ENCODE measurements around the gene PEX10.

Gene PEX10

DNA sequence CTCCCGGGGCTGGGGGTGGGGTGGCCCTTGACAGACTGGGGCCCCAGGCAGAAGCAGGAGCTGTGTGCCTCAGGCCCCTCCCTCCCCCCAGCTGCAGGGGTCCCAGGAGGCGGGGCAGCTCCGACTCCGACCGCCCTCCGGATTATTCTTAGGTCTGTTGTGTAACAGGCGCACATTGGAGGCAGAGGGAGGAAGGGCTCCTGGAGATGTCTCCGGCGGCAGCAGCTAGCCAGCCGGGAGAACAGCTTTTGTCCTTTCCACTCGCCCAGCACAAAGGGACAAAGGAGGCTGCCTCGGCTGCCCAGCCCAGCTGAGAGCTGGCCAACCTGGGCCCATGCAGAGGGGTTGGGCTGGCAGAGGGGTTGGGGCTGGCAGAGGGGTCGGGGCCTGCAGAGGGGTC is 34.0 kb upstream of the PEX10 start:
- no peak for ATAC-seq (ENCODE audit: insufficient read depth, low read depth)
- Histone ChIP-seq H3K27me3 (ENCODE audit: insufficient read depth, low read length, poor library complexity) (no peaks in the 10 kb centered on the region), H3K9me3 (ENCODE audit: insufficient read depth, low read length, severe bottlenecking) (no peaks in the 10 kb centered on the region), H2AFZ (ENCODE audit: low read depth, low read length) (no peak overlapping the region), H3K36me3 (ENCODE audit: insufficient read depth, low read length) (no peaks in the 10 kb centered on the region), H3K4me3 (ENCODE audit: low read depth in 1 of 2, low read length in 2 of 2) (no peak overlapping the region), H3K4me1 (ENCODE audit: insufficient read depth, low read length) (no peaks in the 10 kb centered on the region), H4K20me1 (ENCODE audit: insufficient read depth, low read length) (peaks cover 3% of the 10 kb centered on the region; the same call in 1 of the 2 replicates), H3K4me2 (ENCODE audit: insufficient read depth, low read length) (no peak overlapping the region), H3K79me2 (ENCODE audit: insufficient read depth, low read length) (no peaks in the 10 kb centered on the region), H3K27ac (ENCODE audit: low read length) (no peak overlapping the region), H3K9ac (ENCODE audit: low read depth, low read length) (no peak overlapping the region)
- TF ChIP-seq EZH2 (IDR thresholded peaks at IDR 0.05; ENCODE audit: borderline replicate concordance, low read depth, low read length, severe bottlenecking) = no peak
- TF ChIP-seq, protein P1, sequence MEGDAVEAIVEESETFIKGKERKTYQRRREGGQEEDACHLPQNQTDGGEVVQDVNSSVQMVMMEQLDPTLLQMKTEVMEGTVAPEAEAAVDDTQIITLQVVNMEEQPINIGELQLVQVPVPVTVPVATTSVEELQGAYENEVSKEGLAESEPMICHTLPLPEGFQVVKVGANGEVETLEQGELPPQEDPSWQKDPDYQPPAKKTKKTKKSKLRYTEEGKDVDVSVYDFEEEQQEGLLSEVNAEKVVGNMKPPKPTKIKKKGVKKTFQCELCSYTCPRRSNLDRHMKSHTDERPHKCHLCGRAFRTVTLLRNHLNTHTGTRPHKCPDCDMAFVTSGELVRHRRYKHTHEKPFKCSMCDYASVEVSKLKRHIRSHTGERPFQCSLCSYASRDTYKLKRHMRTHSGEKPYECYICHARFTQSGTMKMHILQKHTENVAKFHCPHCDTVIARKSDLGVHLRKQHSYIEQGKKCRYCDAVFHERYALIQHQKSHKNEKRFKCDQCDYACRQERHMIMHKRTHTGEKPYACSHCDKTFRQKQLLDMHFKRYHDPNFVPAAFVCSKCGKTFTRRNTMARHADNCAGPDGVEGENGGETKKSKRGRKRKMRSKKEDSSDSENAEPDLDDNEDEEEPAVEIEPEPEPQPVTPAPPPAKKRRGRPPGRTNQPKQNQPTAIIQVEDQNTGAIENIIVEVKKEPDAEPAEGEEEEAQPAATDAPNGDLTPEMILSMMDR (IDR thresholded peaks at IDR 0.05; ENCODE audit: borderline replicate concordance, extremely low read depth, low read length, poor library complexity, severe bottlenecking) = no peak
- DNase-seq = no peak

DNA sequence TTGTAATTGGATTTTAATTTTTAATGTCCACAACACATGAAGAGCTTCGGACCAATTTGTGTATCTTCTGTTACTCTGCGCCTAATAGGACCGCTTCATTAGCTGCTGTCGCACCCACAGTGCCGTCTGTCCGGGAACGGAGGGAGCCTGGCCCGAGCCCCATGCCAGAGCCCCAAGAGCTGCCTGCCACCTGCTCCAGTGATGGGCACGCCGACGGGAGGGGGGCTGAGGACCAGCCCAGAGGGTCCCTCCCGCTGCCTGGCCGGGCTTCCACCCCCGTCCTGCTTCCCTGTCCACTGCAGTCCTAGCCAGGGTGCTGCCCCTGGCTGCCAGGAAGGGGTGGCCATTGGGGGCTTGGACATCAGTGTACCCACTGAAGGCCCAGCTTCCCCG is 33.5 kb upstream of the PEX10 start:
- no peak for DNase-seq
- no peaks in the 10 kb centered on the region for H3K9me3 ChIP-seq (ENCODE audit: insufficient read depth, low read length, severe bottlenecking)
- no peak overlapping the region for H3K27ac ChIP-seq (ENCODE audit: low read length)
- no peaks in the 10 kb centered on the region for H3K79me2 ChIP-seq (ENCODE audit: insufficient read depth, low read length)
- H3K27me3 ChIP-seq (ENCODE audit: insufficient read depth, low read length, poor library complexity) = no peaks in the 10 kb centered on the region
- H3K36me3 ChIP-seq (ENCODE audit: insufficient read depth, low read length) = no peaks in the 10 kb centered on the region
- H3K9ac ChIP-seq (ENCODE audit: low read depth, low read length) = no peak overlapping the region
- peaks cover 3% of the 10 kb centered on the region; the same call in 1 of the 2 replicates for H4K20me1 ChIP-seq (ENCODE audit: insufficient read depth, low read length)
- H2AFZ ChIP-seq (ENCODE audit: low read depth, low read length) = no peak overlapping the region
- H3K4me3 ChIP-seq (ENCODE audit: low read depth in 1 of 2, low read length in 2 of 2) = no peak overlapping the region
- ATAC-seq (ENCODE audit: insufficient read depth, low read depth) = no peak
- no peak overlapping the region for H3K4me2 ChIP-seq (ENCODE audit: insufficient read depth, low read length)
- H3K4me1 ChIP-seq (ENCODE audit: insufficient read depth, low read length) = no peaks in the 10 kb centered on the region
- TF ChIP-seq, protein P1 (IDR thresholded peaks at IDR 0.05; ENCODE audit: borderline replicate concordance, extremely low read depth, low read length, poor library complexity, severe bottlenecking) = no peak
- no peak for TF ChIP-seq EZH2 (IDR thresholded peaks at IDR 0.05; ENCODE audit: borderline replicate concordance, low read depth, low read length, severe bottlenecking)

DNA sequence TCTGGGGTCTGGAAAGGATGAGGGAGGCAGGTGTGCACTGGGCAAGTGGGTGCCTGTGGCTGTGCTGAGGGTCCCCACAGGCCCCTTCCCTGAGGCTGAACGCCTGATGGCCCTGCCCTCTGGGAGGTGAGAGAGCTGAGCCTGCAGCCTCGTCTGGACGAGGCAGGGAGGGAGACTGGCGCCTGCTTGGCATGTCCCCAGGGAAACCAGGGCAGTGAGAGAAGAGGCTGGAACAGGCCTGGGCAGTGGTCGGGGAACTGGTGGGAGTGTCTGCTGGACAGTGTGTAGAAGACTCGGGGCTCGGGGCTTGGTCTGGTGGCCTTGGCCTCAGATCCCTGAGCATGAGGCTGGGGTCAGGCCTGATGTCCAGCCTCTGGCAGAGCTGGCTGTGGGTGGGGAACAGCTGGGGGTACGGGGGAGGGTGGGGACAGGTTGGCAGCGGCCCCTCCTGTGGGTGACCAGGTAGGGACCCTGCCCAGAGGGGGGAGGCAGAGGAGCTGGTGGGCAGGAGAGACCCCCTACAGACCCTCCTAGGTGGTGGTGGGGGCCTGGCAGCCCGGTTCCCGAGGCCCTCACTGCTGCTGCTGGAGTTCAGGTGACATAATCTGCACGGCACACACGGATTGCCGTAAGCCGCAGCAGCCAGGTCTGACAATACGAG is 32.9 kb upstream of the PEX10 start:
- Histone ChIP-seq H3K9ac (ENCODE audit: low read depth, low read length) (no peak overlapping the region), H3K36me3 (ENCODE audit: insufficient read depth, low read length) (no peaks in the 10 kb centered on the region), H3K27ac (ENCODE audit: low read length) (no peak overlapping the region), H2AFZ (ENCODE audit: low read depth, low read length) (no peak overlapping the region), H3K4me3 (ENCODE audit: low read depth in 1 of 2, low read length in 2 of 2) (no peak overlapping the region), H3K4me1 (ENCODE audit: insufficient read depth, low read length) (no peaks in the 10 kb centered on the region), H3K79me2 (ENCODE audit: insufficient read depth, low read length) (no peaks in the 10 kb centered on the region), H4K20me1 (ENCODE audit: insufficient read depth, low read length) (peaks cover 3% of the 10 kb centered on the region; the same call in 1 of the 2 replicates), H3K27me3 (ENCODE audit: insufficient read depth, low read length, poor library complexity) (no peaks in the 10 kb centered on the region), H3K9me3 (ENCODE audit: insufficient read depth, low read length, severe bottlenecking) (no peaks in the 10 kb centered on the region), H3K4me2 (ENCODE audit: insufficient read depth, low read length) (no peak overlapping the region)
- TF ChIP-seq, protein P1 (IDR thresholded peaks at IDR 0.05; ENCODE audit: borderline replicate concordance, extremely low read depth, low read length, poor library complexity, severe bottlenecking) = no peak
- no peak for TF ChIP-seq EZH2 (IDR thresholded peaks at IDR 0.05; ENCODE audit: borderline replicate concordance, low read depth, low read length, severe bottlenecking)
- ATAC-seq (ENCODE audit: insufficient read depth, low read depth) = no peak
- no peak for DNase-seq

Data from DND-41 (cell line).